A549 (cell line): ENCODE data around the gene KRT38. TPM values are rescaled to one million over a fixed set of nuclear protein-coding genes. Genes with fewer than 3 reads are reported as not detected.

Experiments
- ATAC-seq, 2 experiments: fragments of 200-7000 bp in 1 of 2; fragments of >200 bp in 1 of 2; cut with Nextera tagmentation in 1 of 2; cut with Tn5 transposase in 1 of 2; 3 replicates each; pipeline versions ENCODE4 v1.8.0 to v1.9.1; 2018 to 2020; ENCODE audit warnings: mild to moderate bottlenecking in 1 of 2, moderate library complexity in 1 of 2
- CTCF ChIA-PET: fragments of 300-600 bp; sonication (Branson Sonifier 250); formaldehyde crosslinking; extraction: SDS; loops from one replicate; lab custom pipeline; 2021; ENCODE audit warnings: antibody characterized with exemption, inconsistent platforms; lab: Yijun Ruan, JAX
- POLR2A ChIA-PET: fragments of 350-600 bp; formaldehyde crosslinking; extraction: SDS; loops from one replicate; lab custom pipeline; 2021; ENCODE audit warnings: antibody characterized with exemption, inconsistent platforms; lab: Yijun Ruan, JAX
- DNase-seq, 2 experiments: peaks; one replicate each; pipeline versions ENCODE4 v3.0.0 to v3.0.0-alpha.2; 2011 to 2016; ENCODE audit warnings: low read depth in 1 of 2, low spot score in 1 of 2
- FAIRE-seq: peaks from 2 replicates; lab custom pipeline; 2011; peaks lifted over from hg19 to GRCh38; lab: Jason Lieb, UNC
- H3K27ac ChIP-seq, 2 experiments: fragments of >200 bp; sonication (Bioruptor Twin); formaldehyde crosslinking; 3 replicates each; pipeline ENCODE4 v1.5.1; 2016 to 2017
- H3K4me1 ChIP-seq: fragments of >200 bp; sonication (Bioruptor Twin); formaldehyde crosslinking; 3 replicates; pipeline ENCODE4 v1.6.1; 2016
- H3K4me2 ChIP-seq: fragments of >200 bp; sonication (Bioruptor Twin); formaldehyde crosslinking; 3 replicates; pipeline ENCODE4 v1.6.1; 2016
- H3K4me3 ChIP-seq: fragments of >200 bp; sonication (Bioruptor Twin); formaldehyde crosslinking; 3 replicates; pipeline ENCODE4 v1.5.1; 2016
- H3K9me3 ChIP-seq: fragments of >200 bp; sonication (Bioruptor Twin); formaldehyde crosslinking; 3 replicates; pipeline ENCODE4 v1.6.1; 2016
- CHD2 ChIP-seq: fragments of 150-350 bp; IDR thresholded peaks from 2 replicates; pipeline ENCODE4 v1.6.1; 2014; ENCODE audit warnings: low read length; ENCODE audit not compliant: partially characterized antibody
- CTCF ChIP-seq: fragments of >200 bp; sonication (Bioruptor Twin); formaldehyde crosslinking; IDR thresholded peaks from 3 replicates; pipeline ENCODE4 v1.5.1; 2016
- EHF ChIP-seq: fragments of 250-450 bp; sonication (Bioruptor Pico); IDR thresholded peaks from 2 replicates; pipeline ENCODE4 v1.5.0; 2020; ENCODE audit warnings: mild to moderate bottlenecking
- ESRRA ChIP-seq: fragments of 150-350 bp; IDR thresholded peaks from 2 replicates; pipeline ENCODE4 v1.6.1; 2014; ENCODE audit warnings: mild to moderate bottlenecking, low read length, borderline replicate concordance
- FOSB ChIP-seq: fragments of 250-450 bp; sonication (Bioruptor Pico); IDR thresholded peaks from 2 replicates; pipeline ENCODE4 v1.5.0; 2020; ENCODE audit warnings: mild to moderate bottlenecking, moderate library complexity
- GATA3 ChIP-seq: IDR thresholded peaks from 2 replicates; pipeline ENCODE4 v1.6.1; 2012; ENCODE audit warnings: borderline replicate concordance
- HEYL ChIP-seq: fragments of 250-450 bp; sonication (Bioruptor Pico); IDR thresholded peaks from 2 replicates; pipeline ENCODE4 v1.8.0; 2021; ENCODE audit warnings: mild to moderate bottlenecking, moderate library complexity
- HOXA7 ChIP-seq: fragments of 250-450 bp; sonication (Bioruptor Pico); IDR thresholded peaks from 2 replicates; pipeline ENCODE4 v1.5.0; 2020; ENCODE audit warnings: mild to moderate bottlenecking, moderate library complexity
- MAFK ChIP-seq: fragments of 450-650 bp; IDR thresholded peaks from 2 replicates; pipeline ENCODE4 v1.6.1; 2014; ENCODE audit not compliant: partially characterized antibody
- MAZ ChIP-seq: fragments of 150-350 bp; IDR thresholded peaks from 2 replicates; pipeline ENCODE4 v1.6.1; 2014; ENCODE audit warnings: antibody characterized with exemption, low read depth, low read length, borderline replicate concordance
- MYC ChIP-seq: IDR thresholded peaks from 2 replicates; pipeline ENCODE4 v1.6.1; 2012; ENCODE audit warnings: mild to moderate bottlenecking, inconsistent platforms, low read length, improper control_type of control experiment, borderline replicate concordance
- NFE2L2 ChIP-seq: fragments of 150-350 bp; conservative IDR thresholded peaks from 2 replicates; pipeline ENCODE4 v1.6.1; 2014; ENCODE audit warnings: low read length
- PHF8 ChIP-seq: fragments of 200-600 bp; sonication (generic); IDR thresholded peaks from 2 replicates; pipeline ENCODE4 v1.6.1; 2016; ENCODE audit warnings: low read depth, mild to moderate bottlenecking, antibody characterized with exemption, moderate library complexity, borderline replicate concordance
- RAD21 ChIP-seq, 2 experiments: fragments of >200 bp in 1 of 2; sonication (Bioruptor Twin) in 1 of 2; formaldehyde crosslinking in 1 of 2; IDR thresholded peaks in 1 of 2; conservative IDR thresholded peaks in 1 of 2; 2 replicates in 1 of 2; 3 replicates in 1 of 2; pipeline ENCODE4 v1.6.1; 2012 to 2018; ENCODE audit warnings: inconsistent platforms in 1 of 2
- RARB ChIP-seq: fragments of 250-450 bp; sonication (Bioruptor Pico); IDR thresholded peaks from 2 replicates; pipeline ENCODE4 v1.8.0; 2021; ENCODE audit warnings: mild to moderate bottlenecking, moderate library complexity
- RFX5 ChIP-seq: fragments of 450-650 bp; IDR thresholded peaks from 2 replicates; pipeline ENCODE4 v1.7.1; 2014; ENCODE audit warnings: antibody characterized with exemption, mild to moderate bottlenecking, moderate library complexity
- RNF2 ChIP-seq: fragments of 200-600 bp; sonication (generic); IDR thresholded peaks from 2 replicates; pipeline ENCODE4 v1.6.1; 2016; ENCODE audit warnings: low read depth, mild to moderate bottlenecking, antibody characterized with exemption, moderate library complexity, borderline replicate concordance
- SMC3 ChIP-seq: fragments of >200 bp; sonication (Bioruptor Twin); formaldehyde crosslinking; IDR thresholded peaks from 3 replicates; pipeline ENCODE4 v1.6.1; 2018; ENCODE audit warnings: inconsistent platforms
- SREBF2 ChIP-seq: fragments of 450-650 bp; IDR thresholded peaks from 2 replicates; pipeline ENCODE4 v1.6.1; 2014; ENCODE audit warnings: mild to moderate bottlenecking, moderate library complexity
- TFCP2L1 ChIP-seq: fragments of 250-450 bp; sonication (Bioruptor Pico); IDR thresholded peaks from 2 replicates; pipeline ENCODE4 v1.5.0; 2021; ENCODE audit warnings: mild to moderate bottlenecking
- TP53 ChIP-seq: fragments of 250-450 bp; sonication (Bioruptor Pico); IDR thresholded peaks from 2 replicates; pipeline ENCODE4 v1.5.0; 2021; ENCODE audit warnings: mild to moderate bottlenecking, moderate library complexity
- USF2 ChIP-seq: fragments of 450-650 bp; IDR thresholded peaks from 2 replicates; pipeline ENCODE4 v1.6.1; 2014; ENCODE audit warnings: antibody characterized with exemption
- ZFP36 ChIP-seq: fragments of 450-650 bp; IDR thresholded peaks from 2 replicates; pipeline ENCODE4 v1.6.1; 2014; ENCODE audit warnings: borderline replicate concordance; ENCODE audit not compliant: partially characterized antibody
- ZNF302 ChIP-seq: fragments of 250-450 bp; sonication (Bioruptor Pico); IDR thresholded peaks from 2 replicates; pipeline ENCODE4 v1.9.0; 2021; ENCODE audit warnings: inconsistent platforms, mild to moderate bottlenecking, moderate library complexity
- WGBS: methylation state at CpG from one replicate; pipeline ENCODE4 v1.1.6; 2017; ENCODE audit errors: missing lambda C conversion rate; 5-methylcytosine and 5-hydroxymethylcytosine counted together
- polyA plus RNA-seq, 4 experiments: library from polyadenylated mRNA; depleted of rRNA in 3 of 4; stranded (reverse); fragments of >200 nt; fragmentation: RNase III in 1 of 4; extraction: RNeasy Plus Mini Kit Qiagen cat#74134 plus additional on column Dnase treatment in 1 of 4; gene quantifications; 2 replicates in 3 of 4; 3 replicates in 1 of 4; pipeline ENCODE4 v1.2.3, GENCODE V29; 2011 to 2017

The KRT38 gene
- polyA plus RNA-seq, 2 of the 4 experiments (the other 2 are of a cell fraction) = not detected

GRCh38 chr17:41417576-41418015, 23.2 kb downstream of the KRT38 start:
- Histone ChIP-seq H3K27ac (no peak overlapping the region), H3K4me1 (0 out of 3 replicates have a peak, but pooled peaks cover 4% of the 10 kb centered on the region), H3K9me3 (no peaks in the 10 kb centered on the region), H3K4me3 (no peak overlapping the region), H3K4me2 (no peak overlapping the region)
- peak; percentile 62 to 91; a peak in 4 of 6 replicates for ATAC-seq
- ChIA-PET CTCF (interaction anchor here (0.7 to 6.1 kb wide), 13 partner anchors 9 to 243 kb away, joined by 3 to 46 read pairs (median 5); no protein-coding TSS in a partner anchor), POLR2A (no interaction called here)
- DNase-seq = peak in 1 of 2 experiments; percentile 67
- no peak for FAIRE-seq
- TF ChIP-seq FOSB (CRISPR knock-in tag) (no peak), USF2 (no peak), HOXA7 (CRISPR knock-in tag) (no peak), CTCF (peak; percentile 36; the same call in 2 of the 3 replicates), RAD21 (conservative IDR thresholded peaks at IDR 0.05 in 1 of 2, IDR thresholded peaks at IDR 0.05 in 1 of 2) (peak in 1 of 2 experiments; percentile 50; a peak in 2 of 5 replicates), MYC (no peak)
- WGBS = 42% methylated on average over 4 of the region's 4 CpGs

- TF ChIP-seq ZNF302 (CRISPR knock-in tag) (no peak), HOXA7 (CRISPR knock-in tag) (no peak), RARB (CRISPR knock-in tag) (no peak), SREBF2 (no peak), GATA3 (no peak), TP53 (no peak), FOSB (CRISPR knock-in tag) (no peak), MAZ (no peak), PHF8 (no peak), NFE2L2 (no peak), SMC3 (no peak), MAFK (no peak), ESRRA (no peak), CHD2 (no peak), TFCP2L1 (CRISPR knock-in tag) (no peak), EHF (CRISPR knock-in tag) (no peak), RNF2 (no peak), HEYL (CRISPR knock-in tag) (no peak), RFX5 (no peak), ZFP36 (no peak)
- TF ChIP-seq, all 56 proteins: peak for 0
- DNase-seq (no peak), FAIRE-seq (no peak), ATAC-seq (peak in 1 of 2 experiments; percentile 13; a peak in 1 of 6 replicates)
- 0 out of 3 replicates have a peak, but pooled peaks cover 4% of the 10 kb centered on the region for H3K4me1 ChIP-seq
- ChIA-PET POLR2A (no interaction called here), CTCF (interaction anchor here (0.7 to 6.1 kb wide), 12 partner anchors 9 to 245 kb away, joined by 3 to 46 read pairs (median 4); no protein-coding TSS in a partner anchor)
- WGBS = 81% methylated on average over 6 of the region's 6 CpGs
- H3K4me2 ChIP-seq = no peak overlapping the region
- no peak overlapping the region for H3K27ac ChIP-seq
- no peaks in the 10 kb centered on the region for H3K9me3 ChIP-seq
- H3K4me3 ChIP-seq = no peak overlapping the region
Observed at GRCh38 chr17:41417127-41417526, 23.7 kb downstream of the KRT38 start.
